Retina (tissue), 1 donor: Measurements from ENCODE around the gene TTC8.
"Not testable (repeated sequence)": the region's sequence is repeated elsewhere in the genome, so short reads cannot be mapped to it uniquely, and the experiment has no call there.

Source experiments
- DNase-seq: peaks from one replicate; pipeline ENCODE4 v3.0.0-alpha.2; 2016

TTC8 gene

GRCh38 chr14:88825503-88825902 is 1.1 kb downstream of the TTC8 start:
- DNase-seq = peak; percentile 13

GRCh38 chr14:88829188-88829587 is 4.7 kb downstream of the TTC8 start:
- no peak for DNase-seq

DNA sequence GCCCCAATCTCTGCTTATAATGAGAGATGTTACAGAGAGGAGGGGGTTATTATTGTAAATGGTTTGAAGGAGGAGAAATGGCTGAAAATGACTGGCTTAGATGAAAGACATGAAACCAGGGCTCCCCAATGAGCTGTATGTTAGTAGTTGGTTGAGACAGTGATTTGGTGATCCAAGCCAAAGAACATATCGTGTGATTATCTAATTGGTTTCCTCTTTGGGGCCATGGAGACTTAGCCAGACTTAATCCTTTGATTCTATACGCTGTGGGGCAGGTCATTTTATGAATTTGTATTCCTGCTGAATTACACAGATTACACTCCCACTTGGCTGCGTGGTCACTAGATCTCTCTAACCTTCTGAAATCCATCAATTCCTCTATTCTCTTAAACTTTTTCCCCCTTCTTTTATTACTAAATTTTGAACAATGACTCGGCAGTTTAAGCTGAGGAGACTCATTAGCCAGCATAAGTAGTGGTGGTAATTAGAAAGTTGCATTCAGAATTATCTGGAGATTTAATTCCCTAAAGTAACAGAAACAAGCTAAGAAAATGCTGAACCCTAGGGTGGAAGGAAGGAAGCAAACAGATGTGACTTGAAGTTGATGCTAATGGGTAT is 5.3 kb downstream of the TTC8 start:
- DNase-seq = no peak

GRCh38 chr14:88831284-88831683 is 6.8 kb downstream of the TTC8 start:
- no peak for DNase-seq

GRCh38 chr14:88834883-88835431 is 10.5 kb downstream of the TTC8 start:
- no peak for DNase-seq

- no peak for DNase-seq
Observed at GRCh38 chr14:88835661-88836060, 11.2 kb downstream of the TTC8 start.

GRCh38 chr14:88837495-88837894 is 13.0 kb downstream of the TTC8 start:
- no peak for DNase-seq

DNA sequence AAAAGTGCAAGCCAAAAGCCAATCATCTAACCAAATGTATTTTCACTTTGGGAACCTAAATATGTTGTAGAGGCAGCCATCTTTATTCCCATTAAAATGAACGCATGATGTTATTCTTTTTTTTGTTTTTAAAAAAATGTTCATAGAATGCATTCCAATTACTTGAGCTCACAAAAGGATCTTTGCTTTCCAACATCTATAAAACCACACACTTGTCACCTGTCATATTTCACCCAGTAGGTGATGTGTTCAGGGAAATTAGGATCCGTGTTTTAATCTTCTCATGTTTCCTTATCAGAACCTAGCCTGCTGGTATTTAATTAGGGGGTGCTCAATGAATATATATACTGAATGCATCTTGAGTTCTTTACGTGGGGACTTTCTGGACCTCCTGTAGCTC is 13.6 kb downstream of the TTC8 start:
- DNase-seq = no peak

DNA sequence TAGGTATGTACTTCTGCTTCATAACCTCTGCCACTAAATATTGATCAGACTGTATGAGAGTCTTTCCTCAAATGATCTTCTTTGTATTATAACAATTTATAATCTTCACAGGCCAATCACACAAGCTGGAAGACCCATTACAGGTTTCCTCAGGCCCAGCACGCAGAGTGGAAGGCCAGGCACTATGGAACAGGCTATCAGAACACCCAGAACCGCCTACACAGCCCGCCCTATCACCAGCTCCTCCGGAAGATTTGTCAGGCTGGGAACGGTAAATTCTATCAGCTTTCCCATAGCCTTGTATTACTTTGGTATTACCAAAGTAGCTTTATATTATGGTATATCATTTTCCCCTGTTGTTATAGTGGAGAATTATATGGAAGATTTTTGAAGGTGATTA is 16.5 kb downstream of the TTC8 start:
- DNase-seq = no peak

- DNase-seq = no peak
Observed at GRCh38 chr14:88841741-88842140, 17.3 kb downstream of the TTC8 start.

- no peak for DNase-seq
Observed at GRCh38 chr14:88842414-88842813, 18.0 kb downstream of the TTC8 start.

DNA sequence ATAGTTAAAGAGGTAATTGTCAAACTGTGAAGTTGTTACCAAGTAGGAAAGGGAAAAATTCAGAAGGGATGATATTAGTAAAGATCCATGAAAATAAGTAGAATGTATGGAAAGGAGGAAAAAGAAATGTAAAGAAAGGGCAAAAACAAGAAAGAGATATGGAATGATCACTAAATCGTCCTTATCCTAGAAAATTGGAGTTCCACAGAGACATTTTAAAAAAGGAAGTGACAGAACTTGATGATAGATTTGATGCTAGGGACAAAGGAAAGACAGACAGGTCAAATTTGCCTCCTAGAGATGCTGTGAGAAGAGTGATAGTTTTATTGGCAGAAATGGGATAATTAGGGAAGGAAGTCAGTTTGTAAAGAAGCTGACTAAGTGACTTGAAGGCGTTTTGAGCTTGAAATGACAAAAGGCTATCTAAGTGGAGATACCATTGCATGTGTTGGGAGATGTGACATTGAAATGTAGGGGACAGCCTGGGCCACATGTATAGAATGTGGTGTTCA is 20.6 kb downstream of the TTC8 start:
- DNase-seq = no peak

DNA sequence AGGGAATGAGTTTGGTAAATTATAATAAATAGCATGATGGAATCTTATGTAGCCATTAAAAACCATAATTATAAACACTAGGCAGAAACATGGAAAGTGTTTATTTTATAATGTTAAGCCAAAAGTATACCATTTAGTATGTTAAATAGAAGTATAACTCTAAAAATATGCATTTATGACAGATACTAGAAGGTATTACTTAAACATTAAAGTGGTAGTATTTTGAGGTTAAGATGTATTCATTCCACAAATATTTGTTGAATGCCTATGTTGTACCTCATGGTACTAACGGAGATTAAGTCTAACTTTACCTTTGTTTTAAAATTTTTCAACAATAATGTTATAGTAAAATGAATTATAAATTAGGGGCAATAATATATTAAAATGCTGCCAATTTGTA is 24.1 kb downstream of the TTC8 start:
- no peak for DNase-seq

GRCh38 chr14:88849716-88850115 is 25.3 kb downstream of the TTC8 start:
- DNase-seq = no peak

DNA sequence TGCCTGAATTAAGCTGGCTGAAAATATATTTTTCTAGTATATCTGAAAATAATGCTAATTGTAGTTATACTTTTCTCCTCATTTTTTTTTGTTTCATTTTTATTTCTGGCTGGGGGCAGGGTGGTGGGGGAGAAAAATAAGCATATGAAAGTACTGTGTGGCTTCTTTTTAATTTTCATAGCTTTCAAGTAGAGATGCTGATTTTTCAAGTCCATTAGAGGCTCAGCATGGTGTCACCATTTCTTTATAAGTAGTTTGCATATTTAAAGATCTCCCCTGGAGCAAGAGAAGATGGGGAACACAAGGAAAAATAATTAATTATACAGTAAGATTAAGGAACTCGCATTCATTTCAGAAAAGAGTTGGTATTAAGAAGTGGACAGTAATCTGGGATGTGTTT is 27.1 kb downstream of the TTC8 start:
- DNase-seq = no peak

- DNase-seq = no peak
Observed at GRCh38 chr14:88852632-88853031, 28.2 kb downstream of the TTC8 start.

DNA sequence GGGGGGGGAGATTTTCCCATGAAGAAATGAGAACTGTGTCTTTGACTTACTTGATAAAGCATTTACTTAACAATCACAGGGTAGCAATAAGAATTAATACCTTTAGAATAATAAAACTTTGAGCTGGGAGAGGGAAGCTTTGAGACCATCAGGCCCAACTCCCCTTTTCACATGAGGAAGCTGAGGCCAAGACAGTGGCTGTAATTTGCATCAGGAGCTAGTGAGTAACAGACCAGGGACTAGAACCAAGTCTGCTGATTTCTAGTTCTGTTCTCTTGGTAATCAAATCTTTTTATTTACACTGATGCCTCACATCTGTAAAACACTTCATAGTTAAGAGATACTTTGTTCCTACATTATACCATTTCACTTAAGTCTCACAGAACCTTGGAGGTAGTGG is 28.7 kb downstream of the TTC8 start:
- no peak for DNase-seq

GRCh38 chr14:88856786-88857366 is 32.4 kb downstream of the TTC8 start:
- no peak for DNase-seq

DNA sequence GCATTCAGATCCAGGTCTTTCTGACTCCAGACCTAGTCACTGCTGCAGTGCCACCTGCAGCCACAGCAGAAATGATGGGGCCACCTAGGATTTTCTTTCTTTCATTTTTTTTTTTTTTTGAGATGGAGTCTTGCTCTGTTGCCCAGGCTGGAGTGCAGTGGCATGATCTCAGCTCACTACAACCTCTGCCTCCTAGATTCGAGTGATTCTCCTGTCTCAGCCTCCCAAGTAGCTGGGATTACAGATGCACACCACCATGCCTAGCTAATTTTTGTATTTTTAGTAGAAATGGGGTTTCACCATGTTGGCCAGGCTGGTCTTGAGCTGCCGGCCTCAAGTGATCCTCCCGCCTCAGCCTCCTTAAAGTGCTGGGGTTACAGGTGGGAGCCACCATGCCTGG is 33.4 kb downstream of the TTC8 start:
- DNase-seq = not testable (repeated sequence)

- not testable (repeated sequence) for DNase-seq
Observed at GRCh38 chr14:88859118-88859517, 34.7 kb downstream of the TTC8 start.

GRCh38 chr14:88863167-88863566 is 38.7 kb downstream of the TTC8 start:
- no peak for DNase-seq

DNA sequence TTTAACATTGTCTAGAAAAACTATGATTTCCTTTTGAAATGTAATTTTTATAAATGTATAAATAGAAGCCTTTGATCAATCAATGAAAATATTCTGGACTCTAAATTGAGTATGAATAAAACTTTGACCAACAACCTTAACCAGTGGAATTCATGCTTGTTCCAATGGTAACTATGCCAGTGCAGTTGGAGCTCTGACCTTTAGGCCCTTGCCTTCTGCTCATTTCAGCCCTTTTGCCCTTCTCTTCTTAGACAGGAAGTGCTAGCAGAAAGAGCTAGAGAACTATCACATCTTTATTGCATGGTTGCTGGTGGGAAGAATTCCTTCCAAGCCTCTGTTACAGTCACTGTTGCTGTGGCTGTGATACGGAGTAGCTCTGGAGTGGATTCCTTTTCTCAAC is 39.7 kb downstream of the TTC8 start:
- no peak for DNase-seq

DNA sequence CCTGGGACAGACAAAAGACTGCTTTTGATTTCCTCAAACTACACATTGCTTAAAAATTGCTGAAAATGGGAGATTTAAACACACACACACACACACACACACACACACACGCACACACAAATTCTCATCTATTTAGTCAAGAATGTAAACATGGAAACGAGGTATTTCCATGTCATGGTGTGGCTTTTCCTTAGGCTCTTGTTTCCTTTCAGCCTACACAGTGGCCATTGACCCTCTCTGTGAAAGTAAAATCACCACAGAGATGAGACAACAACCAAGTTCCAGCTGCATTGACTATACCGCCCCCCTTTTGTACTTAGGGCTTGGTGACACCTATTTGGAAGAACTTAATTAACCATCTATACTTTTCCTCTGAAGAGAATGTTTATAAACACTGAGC is 41.9 kb downstream of the TTC8 start:
- no peak for DNase-seq

GRCh38 chr14:88868558-88869159 is 44.2 kb downstream of the TTC8 start:
- DNase-seq = no peak
